ENCODE data around the gene SERF2. TPM values are rescaled to one million over a fixed set of nuclear protein-coding genes. Genes with fewer than 3 reads are reported as not detected.

SERF2 gene
- total and polyA plus RNA-seq, 2 of the 13 experiments (the other 11 are each of a cell fraction or from before 2014, with no cell fraction given) = 811 to 1,257 TPM

DNA sequence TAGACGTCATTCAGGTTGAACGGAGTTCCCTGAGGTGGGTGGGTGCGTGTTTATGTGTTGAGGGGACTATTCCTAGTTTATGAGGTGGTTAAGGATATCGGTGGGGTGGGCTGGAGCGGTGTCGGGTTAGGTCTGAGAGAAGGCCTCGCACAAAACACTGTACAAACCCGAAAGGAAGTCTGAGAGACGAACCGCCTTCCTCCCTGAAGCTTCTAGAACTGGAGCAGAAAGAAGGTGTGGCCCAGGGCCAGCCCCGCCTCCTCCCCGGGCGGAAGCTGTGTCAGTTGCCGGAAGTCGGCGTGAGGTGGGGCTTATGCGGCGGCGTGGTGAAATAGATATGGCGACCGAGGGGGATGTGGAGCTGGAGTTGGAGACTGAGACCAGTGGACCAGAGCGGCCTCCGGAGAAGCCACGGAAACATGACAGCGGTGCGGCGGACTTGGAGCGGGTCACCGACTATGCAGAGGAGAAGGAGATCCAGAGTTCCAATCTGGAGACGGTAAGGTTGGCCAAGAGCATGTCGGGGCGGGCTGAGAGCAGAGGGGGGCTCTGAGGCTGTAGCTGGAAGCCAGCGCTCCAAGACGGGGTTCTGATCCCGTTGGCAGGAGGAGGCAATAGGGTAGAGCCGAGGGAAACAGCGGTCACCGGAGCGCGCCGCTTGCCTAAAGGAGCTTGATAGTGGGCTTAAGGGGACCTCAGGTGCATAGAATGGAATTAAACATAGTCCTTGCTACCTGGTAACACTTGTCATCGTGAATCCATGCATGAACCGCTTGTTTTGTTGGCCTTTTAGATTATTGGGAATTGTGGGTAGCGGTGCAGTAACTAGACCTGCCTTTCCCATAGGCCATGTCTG, 8.4 kb downstream of the SERF2 start, which contains the start of gene HYPK (continued):
- 0 out of 2 replicates have a peak, but pooled peaks have one; percentile 60 for TF ChIP-seq ZNF317 (CRISPR knock-in tag; IDR thresholded peaks at IDR 0.05)
- TF ChIP-seq ELF1 (CRISPR knock-in tag; IDR thresholded peaks at IDR 0.05) = peak; percentile 91
- TF ChIP-seq NFE2L1 (CRISPR knock-in tag; IDR thresholded peaks at IDR 0.05; ENCODE audit: borderline replicate concordance) = no peak
- TF ChIP-seq, protein P1, sequence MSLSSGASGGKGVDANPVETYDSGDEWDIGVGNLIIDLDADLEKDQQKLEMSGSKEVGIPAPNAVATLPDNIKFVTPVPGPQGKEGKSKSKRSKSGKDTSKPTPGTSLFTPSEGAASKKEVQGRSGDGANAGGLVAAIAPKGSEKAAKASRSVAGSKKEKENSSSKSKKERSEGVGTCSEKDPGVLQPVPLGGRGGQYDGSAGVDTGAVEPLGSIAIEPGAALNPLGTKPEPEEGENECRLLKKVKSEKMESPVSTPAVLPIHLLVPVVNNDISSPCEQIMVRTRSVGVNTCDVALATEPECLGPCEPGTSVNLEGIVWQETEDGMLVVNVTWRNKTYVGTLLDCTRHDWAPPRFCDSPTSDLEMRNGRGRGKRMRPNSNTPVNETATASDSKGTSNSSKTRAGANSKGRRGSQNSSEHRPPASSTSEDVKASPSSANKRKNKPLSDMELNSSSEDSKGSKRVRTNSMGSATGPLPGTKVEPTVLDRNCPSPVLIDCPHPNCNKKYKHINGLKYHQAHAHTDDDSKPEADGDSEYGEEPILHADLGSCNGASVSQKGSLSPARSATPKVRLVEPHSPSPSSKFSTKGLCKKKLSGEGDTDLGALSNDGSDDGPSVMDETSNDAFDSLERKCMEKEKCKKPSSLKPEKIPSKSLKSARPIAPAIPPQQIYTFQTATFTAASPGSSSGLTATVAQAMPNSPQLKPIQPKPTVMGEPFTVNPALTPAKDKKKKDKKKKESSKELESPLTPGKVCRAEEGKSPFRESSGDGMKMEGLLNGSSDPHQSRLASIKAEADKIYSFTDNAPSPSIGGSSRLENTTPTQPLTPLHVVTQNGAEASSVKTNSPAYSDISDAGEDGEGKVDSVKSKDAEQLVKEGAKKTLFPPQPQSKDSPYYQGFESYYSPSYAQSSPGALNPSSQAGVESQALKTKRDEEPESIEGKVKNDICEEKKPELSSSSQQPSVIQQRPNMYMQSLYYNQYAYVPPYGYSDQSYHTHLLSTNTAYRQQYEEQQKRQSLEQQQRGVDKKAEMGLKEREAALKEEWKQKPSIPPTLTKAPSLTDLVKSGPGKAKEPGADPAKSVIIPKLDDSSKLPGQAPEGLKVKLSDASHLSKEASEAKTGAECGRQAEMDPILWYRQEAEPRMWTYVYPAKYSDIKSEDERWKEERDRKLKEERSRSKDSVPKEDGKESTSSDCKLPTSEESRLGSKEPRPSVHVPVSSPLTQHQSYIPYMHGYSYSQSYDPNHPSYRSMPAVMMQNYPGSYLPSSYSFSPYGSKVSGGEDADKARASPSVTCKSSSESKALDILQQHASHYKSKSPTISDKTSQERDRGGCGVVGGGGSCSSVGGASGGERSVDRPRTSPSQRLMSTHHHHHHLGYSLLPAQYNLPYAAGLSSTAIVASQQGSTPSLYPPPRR (CRISPR knock-in tag; IDR thresholded peaks at IDR 0.05; ENCODE audit: borderline replicate concordance) = no peak
- no peak for TF ChIP-seq ADNP (CRISPR knock-in tag; IDR thresholded peaks at IDR 0.05)
- peak; percentile 69; the same call in 1 of the 2 replicates for TF ChIP-seq ZNF724P (CRISPR knock-in tag; IDR thresholded peaks at IDR 0.05; ENCODE audit: borderline replicate concordance)
- TF ChIP-seq, protein P2, sequence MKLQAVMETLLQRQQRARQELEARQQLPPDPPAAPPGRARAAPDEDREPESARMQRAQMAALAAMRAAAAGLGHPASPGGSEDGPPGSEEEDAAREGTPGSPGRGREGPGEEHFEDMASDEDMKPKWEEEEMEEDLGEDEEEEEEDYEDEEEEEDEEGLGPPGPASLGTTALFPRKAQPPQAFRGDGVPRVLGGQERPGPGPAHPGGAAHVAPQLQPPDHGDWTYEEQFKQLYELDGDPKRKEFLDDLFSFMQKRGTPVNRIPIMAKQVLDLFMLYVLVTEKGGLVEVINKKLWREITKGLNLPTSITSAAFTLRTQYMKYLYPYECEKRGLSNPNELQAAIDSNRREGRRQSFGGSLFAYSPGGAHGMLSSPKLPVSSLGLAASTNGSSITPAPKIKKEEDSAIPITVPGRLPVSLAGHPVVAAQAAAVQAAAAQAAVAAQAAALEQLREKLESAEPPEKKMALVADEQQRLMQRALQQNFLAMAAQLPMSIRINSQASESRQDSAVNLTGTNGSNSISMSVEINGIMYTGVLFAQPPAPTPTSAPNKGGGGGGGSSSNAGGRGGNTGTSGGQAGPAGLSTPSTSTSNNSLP (IDR thresholded peaks at IDR 0.05; ENCODE audit: low read depth, low read length) = no peak
- no peak for TF ChIP-seq ZSCAN22 (CRISPR knock-in tag; IDR thresholded peaks at IDR 0.05)
- no peak for TF ChIP-seq PLRG1 (conservative IDR thresholded peaks at IDR 0.05)
- 0 out of 2 replicates have a peak, but pooled peaks have one; percentile 46 for TF ChIP-seq ZC3H4 (CRISPR knock-in tag; IDR thresholded peaks at IDR 0.05; ENCODE audit: borderline replicate concordance)
- TF ChIP-seq CBFB (CRISPR knock-in tag; IDR thresholded peaks at IDR 0.05) = 0 out of 2 replicates have a peak, but pooled peaks have one; percentile 39
- TF ChIP-seq HNRNPH1 (optimal IDR thresholded peaks at IDR 0.05; ENCODE audit: low read depth, low read length) = no peak
- TF ChIP-seq, protein P3, sequence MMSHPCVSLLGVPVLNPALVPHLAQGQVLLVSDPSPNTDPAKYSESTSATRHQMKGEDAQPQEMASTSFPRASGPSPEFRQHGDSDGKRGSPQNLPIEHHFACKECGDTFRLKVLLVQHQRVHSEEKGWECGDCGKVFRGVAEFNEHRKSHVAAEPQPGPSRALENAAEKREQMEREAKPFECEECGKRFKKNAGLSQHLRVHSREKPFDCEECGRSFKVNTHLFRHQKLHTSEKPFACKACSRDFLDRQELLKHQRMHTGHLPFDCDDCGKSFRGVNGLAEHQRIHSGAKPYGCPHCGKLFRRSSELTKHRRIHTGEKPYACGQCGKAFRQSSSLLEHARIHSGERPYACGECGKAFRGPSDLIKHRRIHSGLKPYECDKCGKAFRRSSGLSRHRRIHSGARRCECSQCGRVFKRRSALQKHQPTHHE (CRISPR knock-in tag; IDR thresholded peaks at IDR 0.05; ENCODE audit: borderline replicate concordance) = no peak
- 0 out of 2 replicates have a peak, but pooled peaks have one; percentile 31 for TF ChIP-seq GTF3A (CRISPR knock-in tag; conservative IDR thresholded peaks at IDR 0.05)
- TF ChIP-seq, protein P4, sequence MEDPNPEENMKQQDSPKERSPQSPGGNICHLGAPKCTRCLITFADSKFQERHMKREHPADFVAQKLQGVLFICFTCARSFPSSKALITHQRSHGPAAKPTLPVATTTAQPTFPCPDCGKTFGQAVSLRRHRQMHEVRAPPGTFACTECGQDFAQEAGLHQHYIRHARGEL (CRISPR knock-in tag; IDR thresholded peaks at IDR 0.05) = peak; percentile 77; the same call in 1 of the 2 replicates
- no peak for TF ChIP-seq ZNF775 (CRISPR knock-in tag; IDR thresholded peaks at IDR 0.05; ENCODE audit: borderline replicate concordance)
- no peak for TF ChIP-seq MBNL3 (CRISPR knock-in tag; conservative IDR thresholded peaks at IDR 0.05)
- TF ChIP-seq RFX5 (IDR thresholded peaks at IDR 0.05; ENCODE audit: low read depth, low read length) = no peak
- no peak for TF ChIP-seq ZNF777 (CRISPR knock-in tag; IDR thresholded peaks at IDR 0.05)

Measured in HepG2 (cell line).